Activated CD4-positive, alpha-beta T cell treated with anti-CD3 and anti-CD28 coated beads, Interleukin-2, amount 50 U/mL, for 4 hours (primary cell): Measurements from ENCODE around the gene SLC6A17.
A peak's percentile ranks its signal among the peaks of the same experiment; 100 is the strongest.

ENCODE experiments used
- DNase-seq, 2 experiments: peaks; one replicate each; pipeline ENCODE4 v3.0.0-alpha.2; 2020

Gene SLC6A17

DNA sequence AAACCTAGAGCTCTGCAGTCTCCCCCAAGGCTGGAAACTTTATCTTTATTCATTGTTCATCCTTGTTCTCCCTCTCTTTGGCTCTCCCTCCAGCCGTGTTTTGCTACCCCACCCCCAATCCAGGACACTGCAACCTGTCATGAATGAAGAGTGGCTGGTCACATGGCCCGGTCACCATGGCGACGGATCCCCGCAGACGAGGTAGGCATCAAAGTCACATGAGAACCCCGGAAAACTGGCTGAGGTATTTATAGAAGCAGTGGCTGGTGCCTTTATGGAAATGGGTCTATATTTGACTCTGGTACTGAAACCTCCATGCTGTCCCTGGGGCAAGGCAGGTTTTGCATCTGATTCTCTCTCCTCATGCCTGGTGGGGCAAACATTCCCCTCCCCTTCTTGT is 13.4 kb upstream of the SLC6A17 start:
- DNase-seq, result no peak

DNA sequence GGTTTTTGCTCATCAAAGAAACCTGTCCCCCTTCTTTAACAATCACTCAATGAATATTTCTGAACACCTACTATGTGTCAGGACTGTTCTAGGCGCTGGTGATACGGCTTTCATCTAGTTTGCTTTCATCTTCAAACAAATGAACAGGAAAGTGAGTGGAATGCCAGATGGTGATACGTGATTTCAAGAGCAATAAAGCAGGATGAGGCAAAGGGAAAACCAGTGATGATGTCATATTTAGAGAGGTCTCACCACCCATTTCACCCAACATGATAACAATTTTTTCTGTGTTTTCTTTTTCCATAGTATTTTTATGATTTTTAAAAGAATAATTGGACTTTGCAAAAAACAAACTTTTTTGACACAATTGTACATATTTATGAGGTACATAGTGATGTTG is 11.3 kb upstream of the SLC6A17 start:
- DNase-seq, result no peak

DNA sequence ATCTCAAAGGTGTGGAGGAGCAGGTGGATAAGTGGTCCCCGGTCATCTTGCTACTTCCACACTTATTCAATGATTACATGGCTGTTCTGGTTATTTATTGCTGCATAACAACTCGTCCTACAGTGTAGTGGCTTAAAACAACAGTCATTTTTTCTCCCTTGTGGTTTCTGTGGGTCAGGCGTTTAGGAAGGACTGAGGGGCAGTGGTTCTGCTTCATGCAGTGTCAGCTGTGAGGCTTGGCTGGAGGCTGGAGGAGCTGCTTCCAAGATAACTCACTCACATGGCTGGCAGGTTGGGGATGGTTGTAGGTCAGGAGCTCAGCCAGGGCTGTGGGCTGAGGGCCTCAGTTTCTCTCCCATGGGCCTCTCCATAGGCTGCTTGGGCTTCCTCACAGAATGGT is 5.9 kb upstream of the SLC6A17 start:
- no peak for DNase-seq

DNA sequence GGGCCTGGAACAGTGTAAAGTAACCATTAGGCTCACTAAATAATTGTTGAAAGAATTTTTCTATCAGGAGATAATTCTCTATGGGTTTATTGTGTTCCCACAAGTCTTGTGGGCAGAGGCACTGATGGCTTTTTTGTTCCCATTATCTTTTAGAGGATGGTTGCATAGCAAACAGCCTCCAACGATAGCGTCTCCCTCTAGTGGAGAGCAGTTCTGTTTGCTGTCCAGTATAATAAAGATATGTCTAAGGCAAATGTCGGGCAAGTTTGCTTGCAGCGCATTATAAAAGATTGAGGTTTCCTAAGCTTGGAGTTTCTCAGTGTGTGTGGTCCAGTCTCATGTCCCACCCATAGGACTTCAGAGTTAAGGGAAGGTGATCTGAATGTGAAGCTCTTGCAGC is 1.3 kb upstream of the SLC6A17 start:
- DNase-seq, result no peak

DNA sequence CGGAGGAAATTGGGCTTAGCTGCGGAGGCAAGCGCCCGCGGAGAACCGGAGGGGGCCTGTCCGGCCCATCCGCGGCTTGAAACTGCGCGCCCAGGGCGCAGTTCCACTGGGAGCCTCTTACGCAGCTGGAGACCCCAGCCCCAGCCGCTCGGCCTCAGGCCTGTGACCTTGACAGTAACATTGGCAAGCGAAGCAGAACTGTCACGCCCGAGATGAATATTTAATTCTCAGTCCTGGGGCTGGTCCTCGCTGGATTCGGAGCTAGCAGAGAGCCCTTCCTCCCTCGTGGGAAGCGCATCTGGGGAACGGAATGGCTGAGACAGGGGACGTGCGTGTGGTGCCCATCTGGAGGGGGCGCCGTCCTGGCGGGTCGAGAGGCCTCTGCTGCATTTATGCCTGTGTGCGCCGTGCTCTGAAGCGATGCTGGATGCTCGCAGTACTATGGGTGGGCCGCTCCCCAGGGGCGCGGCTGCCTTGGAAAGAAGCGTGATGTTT is 928 bp downstream of the SLC6A17 start:
- no peak for DNase-seq

DNA sequence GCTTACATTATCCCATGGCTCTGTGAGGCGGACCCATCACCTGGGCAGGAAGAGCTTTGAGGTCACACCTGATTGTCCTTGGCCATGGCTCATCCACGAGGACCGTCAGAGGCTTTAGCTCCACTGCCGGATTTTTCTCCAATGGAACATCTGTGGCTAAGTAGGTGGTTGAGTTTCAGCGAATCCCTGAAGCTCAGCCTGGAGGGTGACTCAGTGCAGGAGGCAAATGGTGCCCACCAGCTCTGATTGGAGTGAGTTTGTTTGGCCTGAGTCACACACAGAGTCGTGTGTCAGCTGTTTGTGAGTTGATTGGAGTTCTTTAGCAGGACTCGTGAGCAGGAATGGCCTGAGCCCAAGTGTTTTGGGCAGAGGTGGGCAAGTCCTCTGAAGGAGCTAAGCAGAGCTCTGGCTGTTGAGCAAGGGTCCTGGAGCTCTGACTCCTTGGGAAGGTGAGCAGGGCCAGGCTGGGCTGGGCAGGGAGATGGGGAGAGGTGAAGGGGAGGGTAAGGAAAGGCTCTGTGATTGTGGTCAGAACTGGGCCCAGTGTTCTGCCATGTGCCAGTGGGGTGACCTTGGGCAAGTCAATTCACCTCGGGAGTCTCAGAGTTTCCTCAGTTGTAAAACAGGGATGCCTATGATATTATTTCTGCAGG is 2.0 kb downstream of the SLC6A17 start:
- DNase-seq, result no peak

DNA sequence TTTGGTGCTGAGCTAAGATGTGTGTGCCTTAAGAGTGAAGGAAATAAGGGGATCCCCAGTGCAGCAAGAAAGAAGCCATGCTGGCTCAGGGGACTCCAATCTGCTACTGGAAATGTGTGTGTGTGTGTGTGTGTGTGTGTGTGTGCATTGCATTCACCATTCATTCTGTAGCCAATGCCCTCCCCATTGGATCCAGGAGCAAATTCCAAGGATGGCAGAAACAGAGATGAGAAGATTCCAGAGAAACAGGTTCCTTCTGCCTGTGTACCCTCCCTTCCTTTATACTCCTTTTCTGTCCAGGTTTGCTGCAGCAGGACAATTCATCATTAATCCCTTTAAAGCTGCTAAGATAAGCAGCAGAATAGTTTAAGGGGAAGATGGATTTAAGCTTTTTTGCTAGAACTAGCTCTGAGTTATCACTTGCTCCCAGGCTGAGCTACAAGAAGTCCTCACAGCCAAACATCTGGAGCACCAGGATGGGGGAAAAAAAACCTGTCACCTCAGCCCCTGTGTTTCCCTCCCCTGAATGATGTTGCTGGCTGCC is 3.2 kb downstream of the SLC6A17 start:
- no peak for DNase-seq

DNA sequence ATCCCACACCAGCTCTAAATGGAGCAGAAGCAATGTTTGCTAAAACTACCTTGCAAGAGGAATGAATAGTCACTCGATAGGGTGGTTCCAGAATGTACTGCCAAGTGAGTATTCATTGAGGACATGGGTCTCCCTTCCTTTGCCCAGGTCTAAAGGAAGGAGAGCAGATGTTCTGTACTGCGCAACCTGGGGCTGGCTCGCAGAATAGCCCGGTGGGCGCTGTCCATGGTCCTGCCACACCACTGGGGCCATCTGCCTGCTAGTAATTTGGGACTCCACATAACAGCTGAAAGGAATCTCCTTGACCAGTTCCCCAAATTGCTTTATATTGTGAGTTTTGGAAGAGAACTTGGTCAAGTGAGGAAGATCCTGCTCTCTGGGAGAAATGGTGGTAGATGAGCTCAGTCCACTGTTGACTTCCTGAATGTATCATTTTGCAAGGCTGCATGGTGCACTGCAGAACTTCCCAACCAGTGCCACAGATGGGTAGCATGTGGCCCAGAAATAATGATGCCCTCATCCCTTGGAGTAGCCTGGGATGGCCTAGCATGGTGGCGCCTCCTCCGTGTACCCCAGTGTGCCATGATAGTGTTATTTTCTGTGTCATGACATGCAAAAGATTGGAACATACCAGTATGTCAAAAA is 5.7 kb downstream of the SLC6A17 start:
- peak; percentile 12 to 29 for DNase-seq

DNA sequence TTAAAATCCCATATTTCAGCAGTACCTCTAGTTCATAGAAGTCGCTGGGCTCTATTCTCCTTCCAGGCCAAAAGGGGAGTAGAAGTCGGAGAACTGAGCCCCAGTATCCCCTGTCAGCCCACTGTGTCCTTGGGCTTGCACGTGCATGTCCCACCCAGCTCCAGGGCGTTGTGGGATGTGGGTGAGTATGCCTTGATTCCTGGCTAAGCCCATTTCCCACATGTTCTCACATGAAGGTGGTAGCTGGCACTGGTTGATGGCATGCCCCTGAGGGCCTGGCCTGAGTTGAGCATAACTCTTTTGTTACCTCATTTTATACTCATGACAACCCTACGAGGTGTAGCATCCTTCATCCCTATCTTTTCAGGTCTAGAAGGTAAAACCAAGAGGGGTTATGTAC is 8.0 kb downstream of the SLC6A17 start:
- DNase-seq, result no peak

DNA sequence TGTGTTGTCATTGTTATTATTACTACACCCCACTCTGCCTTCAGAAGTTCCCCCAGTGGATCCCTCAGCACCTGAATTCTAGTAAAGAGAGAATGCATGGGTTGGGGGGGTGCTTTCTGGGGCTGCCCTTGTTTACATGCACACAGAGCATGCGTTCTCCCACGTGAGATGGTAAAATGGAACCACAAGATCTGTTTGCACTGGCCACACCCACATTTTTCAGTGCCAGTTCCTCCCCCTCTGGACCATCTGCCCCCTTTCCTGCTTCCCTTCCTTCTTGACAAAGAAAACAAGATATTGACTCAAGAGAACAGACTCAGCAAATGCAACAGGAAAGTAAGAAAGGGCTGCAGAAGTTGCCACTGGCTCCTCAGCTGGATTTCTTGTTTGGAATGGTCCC is 8.9 kb downstream of the SLC6A17 start:
- no peak for DNase-seq

DNA sequence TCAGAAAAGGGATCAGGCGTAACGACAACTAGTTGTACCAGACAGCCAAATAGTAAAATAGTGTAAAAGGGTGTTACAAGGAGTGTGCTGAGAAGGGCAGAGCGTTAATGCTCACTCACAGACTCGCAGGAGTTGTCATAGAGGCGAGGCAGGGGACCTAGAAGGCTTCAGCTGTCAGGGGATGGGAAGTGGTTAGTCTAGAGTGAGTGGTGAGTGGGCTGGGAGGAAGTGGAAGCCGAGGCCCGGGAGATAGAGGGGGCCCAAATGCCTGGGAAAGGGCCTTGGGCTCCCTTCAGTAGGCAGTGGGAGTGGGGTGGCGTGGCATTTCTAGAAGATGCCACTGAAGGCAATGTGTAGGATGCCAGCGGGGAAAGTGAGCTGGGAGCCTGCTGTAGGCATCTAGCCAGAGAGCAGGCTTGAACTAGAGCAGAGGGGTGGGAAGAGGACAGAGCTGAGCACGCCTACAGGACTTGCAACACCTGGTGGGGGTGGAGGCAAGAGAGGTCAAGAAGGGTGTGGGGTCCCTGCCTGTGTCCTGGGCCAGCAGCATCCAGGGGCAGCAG is 10.3 kb downstream of the SLC6A17 start:
- DNase-seq, result no peak

DNA sequence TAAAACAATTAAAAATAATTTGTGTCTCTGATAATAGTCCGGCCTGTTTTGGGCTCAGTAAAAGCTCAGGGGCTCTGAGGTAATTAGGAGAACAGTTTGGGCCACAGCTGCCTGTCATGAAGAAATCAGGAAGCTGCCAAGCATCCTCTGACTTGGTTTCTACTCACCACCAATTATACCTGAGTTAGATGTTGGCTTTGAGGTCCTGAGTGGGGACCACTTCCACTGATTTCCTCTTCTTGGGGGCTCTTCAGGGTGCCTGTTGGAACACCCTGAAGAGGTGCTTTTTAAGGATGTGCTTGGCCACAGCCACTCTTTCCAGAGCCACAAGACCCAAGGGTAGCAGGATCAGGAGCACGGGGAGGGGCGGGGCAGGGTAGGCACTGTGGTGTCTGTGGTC is 10.9 kb downstream of the SLC6A17 start:
- DNase-seq, result no peak

DNA sequence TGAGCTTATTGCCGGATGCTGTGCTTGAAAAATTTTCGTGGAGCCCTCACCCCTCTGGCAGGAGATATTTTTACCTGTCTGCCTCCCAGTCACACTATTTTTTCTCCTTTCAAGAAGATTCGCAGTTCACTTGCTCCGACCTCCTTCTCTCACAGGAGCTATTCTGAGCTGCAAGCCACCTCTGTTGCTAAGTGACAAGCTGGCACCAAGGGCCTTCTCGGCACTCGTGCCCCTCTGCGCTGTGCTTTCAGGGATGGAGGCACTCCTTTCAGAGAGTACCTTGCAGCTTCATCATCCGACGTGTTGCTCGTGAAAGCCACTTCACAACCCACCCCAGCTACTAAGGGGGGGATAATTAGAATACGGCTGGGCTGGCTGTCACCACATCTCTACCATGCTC is 11.6 kb downstream of the SLC6A17 start:
- DNase-seq, result no peak

DNA sequence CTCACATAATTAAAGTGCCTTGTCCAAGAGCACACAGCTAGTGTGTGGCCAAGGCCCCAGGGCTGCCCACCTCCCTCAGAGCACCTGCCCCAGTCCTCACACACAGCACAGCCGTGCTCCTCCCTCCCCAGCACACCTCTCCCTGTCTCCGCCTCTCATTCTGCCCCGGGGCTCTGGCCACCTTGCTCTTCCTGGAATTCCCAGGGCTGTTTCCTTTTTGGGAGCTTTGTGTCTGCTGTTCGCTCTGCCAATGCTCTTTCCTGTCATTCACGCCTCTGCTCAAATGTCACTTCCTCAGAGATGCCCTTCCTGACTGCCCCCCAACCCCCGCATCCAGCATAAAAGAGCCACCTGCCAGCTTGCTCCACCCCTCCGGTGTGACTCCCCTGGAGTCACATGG is 13.3 kb downstream of the SLC6A17 start:
- no peak for DNase-seq

DNA sequence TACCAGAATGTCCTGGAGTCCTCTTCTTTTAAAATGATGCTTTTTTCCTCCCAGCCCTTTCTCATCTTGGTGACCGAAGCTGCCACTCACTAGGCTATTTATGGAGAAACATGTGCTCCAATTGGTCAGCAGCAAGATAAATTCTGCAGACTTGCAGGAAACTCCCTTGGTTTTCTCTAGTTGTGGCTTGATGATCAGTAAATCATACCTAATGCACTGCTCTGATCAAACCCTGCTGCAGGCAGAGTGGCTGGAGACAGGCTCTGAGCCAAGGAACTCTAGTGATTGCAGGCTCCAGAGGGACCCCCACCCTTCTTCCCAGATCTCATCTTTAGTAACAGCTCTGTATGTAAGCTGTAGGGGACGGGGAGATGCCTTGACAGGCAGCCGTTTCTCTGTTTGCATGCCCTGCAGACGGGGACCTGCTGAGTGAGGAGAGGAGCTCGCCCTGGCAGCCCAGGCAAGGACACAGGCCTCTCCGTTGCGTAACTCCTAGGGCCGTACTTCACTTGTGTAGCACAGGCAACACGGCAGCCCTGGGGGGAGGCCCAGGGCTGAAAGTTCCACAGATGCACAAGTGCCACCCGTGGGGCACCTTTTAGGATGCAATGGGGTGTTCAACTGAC is 14.5 kb downstream of the SLC6A17 start:
- DNase-seq, result no peak

DNA sequence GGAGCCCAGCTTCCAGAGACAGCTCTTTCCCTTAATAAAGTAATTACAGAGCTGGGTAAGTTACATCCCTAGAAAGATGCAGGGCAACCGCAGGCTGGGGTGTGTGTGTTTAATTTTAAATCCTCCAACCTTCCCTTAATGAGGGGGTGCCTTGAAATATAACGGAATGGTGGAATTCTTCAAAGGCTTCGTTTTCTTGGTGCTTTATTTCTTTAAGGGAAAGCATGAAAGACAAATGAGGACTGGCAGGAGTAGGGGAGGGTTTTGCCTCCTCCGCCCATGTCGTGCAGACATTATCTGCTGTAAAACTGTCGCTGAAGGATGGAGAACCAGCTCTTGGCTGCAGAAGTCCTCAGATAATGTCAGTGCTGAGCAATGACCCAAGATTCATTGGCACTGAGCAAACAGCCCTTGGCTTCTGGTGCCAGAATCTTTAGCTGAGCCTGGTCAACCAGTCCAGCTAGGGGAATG is 15.5 kb downstream of the SLC6A17 start:
- no peak for DNase-seq

DNA sequence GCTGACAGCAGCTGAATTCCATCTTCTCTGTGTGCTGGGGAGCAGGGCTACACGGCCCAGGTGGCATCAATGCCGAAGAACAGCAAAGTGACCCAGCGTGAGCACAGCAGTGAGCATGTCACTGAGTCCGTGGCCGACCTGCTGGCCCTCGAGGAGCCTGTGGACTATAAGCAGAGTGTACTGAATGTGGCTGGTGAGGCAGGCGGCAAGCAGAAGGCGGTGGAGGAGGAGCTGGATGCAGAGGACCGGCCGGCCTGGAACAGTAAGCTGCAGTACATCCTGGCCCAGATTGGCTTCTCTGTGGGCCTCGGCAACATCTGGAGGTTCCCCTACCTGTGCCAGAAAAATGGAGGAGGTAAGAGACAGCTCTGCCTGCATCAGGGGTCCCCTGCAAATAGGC is 16.6 kb downstream of the SLC6A17 start:
- no peak for DNase-seq

DNA sequence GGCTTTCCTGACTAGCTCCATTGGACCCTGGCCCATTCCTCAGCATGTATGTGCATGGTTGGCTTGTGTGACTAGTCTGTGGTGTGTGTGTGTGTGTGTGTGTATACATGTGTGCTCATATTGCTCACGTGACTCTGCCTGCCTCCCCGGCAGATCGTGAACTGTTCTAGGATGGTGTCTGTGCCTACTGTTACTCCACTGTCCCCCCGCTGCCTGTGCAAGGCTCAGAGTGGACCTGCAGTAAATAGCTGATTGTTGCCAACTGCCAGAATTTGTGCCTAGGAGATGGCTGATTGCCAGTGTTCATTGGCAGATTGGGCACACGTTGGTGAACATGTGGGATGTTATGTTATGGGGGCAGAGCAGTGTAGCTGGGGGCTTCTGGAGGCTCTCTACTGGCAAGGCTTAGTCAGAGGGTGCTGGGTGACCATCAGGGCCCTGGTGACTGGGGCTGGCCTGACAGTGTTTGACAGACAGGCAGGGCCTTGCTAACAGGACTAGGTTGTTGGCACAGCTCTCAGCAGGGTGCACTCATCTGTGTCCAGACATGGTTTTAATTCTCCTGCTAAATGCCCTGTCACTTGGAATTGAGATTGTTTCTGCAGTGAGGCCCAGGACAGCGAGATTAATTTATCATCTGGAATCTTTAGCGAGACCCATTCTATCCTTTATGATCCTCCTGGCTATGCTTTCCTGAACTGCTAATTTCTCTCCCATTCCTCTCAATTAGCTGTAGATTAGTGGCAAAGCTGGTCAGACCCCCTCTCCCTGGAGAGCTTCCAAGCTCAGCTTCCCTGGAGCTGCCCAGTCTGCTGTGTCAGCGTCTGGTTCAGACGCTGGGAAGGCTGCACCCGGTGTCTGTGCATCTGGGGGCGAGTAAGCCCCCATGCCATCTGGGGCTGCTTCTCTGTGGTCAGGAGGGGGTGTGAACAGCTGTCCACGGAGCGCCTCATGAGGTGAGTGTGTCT is 20.8 kb downstream of the SLC6A17 start:
- DNase-seq, result no peak

DNA sequence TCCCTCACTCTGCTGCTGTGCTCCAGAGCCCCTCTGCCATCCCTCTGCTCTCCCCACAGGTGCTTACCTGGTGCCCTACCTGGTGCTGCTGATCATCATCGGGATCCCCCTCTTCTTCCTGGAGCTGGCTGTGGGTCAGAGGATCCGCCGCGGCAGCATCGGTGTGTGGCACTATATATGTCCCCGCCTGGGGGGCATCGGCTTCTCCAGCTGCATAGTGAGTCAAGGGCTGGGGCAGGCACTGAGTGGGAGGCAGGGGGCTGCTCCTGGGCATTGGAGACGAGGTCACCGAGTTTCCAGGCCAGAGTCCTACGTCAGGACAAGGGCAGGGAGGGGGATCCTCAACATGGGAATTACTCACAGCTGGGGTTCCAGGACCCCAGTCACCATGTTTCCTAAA is 21.7 kb downstream of the SLC6A17 start:
- no peak for DNase-seq

DNA sequence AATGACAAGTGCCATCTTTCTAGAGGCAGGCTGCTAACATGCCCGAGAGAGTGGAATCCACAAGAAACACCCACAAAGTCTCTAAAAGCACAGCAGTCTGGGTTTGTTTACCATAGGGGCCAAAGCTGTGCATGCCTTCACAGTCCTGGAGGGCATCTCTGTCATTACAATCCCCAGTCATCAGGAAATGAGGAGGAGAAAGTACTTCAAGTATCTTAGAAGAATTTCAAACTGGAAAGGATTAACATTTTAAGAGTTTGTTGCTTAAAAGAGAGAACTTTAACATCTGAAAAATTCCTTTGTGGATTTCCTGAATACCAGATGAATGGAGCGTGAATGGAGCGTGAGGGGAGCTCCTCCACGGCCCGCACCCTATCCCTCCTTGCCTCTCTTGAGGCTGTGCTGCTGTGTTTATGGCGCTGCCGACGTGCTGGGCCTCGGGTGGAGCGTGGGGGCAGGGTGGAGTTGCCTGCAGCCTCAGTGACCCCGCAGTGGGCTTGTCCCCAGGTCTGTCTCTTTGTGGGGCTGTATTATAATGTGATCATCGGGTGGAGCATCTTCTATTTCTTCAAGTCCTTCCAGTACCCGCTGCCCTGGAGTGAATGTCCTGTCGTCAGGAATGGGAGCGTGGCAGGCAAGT is 23.3 kb downstream of the SLC6A17 start:
- no peak for DNase-seq

DNA sequence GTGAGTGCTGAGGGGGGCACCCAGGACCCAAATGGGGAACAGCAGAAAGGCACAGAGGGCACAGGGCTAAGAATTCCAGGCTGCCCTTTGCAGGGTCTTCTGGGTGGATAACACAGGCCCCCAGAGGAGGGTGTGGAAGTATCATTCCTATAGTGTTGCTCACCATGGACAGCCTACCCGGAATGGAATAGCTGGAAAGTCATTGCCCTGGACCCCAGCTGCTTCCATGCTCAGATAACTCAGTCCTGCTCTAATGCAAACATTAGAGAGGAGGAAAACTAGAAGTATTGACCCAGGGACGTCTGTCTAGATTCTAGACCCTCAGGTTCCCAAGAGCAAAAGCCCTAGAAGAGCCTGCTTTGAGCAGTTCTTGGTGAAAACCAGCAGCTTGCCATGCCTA is 24.7 kb downstream of the SLC6A17 start:
- no peak for DNase-seq
